ENCODE data around the gene ABHD13.
"Not testable (repeated sequence)": the region's sequence is repeated elsewhere in the genome, so short reads cannot be mapped to it uniquely, and the experiment has no call there.

ABHD13 gene

GRCh38 chr13:108223687-108224503, 5.7 kb downstream of the ABHD13 start:
- DNase-seq (ENCODE audit: low spot score): no peak

DNA sequence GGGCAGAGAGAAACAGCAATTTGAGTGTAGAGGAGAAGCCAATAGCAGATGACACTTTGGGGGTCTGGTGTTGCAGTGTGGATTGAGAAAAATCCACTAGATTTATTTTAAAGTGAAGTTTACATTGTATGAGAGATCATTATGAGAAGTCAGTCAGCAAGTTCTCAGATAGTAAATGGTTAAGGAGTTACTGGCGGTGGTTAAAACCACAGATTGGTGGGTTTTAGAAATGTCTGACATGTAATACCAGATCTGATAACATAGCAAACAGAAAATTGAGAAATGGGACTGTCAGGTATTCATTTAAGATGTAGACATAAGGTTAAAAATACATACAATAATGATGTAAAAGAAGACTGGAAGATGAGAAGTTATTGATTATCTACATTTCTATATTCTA, 7.2 kb downstream of the ABHD13 start:
- DNase-seq (ENCODE audit: low spot score): no peak

DNA sequence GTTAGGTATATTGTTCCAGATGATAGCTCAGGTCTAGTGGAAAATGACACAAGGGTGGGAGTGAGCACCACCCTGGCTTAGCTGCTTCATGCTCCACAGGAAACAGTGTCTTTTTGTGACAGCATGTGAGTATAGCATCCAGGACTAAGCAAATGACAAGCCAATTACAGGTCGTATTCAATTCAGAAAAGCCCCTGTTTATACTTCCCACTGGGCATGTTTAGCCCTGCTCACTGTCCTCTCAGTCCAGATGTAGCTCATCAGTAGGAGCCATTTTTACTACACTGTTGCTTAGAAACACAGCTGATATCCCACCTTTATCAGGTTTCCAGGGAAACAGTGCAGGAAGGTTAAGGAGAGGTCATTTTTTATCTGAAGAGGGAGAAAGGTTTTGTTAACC, 8.0 kb downstream of the ABHD13 start:
- no peak for DNase-seq (ENCODE audit: low spot score)

DNA sequence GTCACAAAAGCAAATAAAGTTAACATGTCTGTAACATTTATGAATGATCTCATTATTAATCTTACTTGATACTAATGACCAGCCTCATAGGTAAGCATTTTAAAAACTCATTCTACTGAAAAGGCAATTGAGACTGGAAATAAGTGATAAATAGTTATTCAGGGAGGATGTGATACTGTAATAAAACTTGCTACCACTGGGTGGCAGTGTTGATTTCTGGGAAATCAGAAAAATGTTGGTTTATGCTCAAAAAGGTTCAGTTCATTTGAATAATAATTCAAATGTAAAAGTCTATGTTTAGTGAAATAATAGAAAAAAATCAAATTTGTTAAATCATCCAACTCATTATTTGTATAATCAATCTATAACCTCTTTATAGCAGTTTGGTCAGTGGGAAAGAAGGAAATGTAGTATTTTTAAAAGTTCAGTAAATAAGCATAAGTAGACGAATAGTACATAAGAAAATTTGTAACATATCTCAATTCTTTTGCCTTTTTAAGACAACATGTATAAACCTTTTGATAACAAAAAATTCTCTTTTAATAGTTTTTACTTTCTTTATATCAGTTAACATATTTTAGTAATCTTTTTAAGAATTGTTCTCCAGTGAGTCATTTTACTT, 9.6 kb downstream of the ABHD13 start:
- no peak for DNase-seq (ENCODE audit: low spot score)

DNA sequence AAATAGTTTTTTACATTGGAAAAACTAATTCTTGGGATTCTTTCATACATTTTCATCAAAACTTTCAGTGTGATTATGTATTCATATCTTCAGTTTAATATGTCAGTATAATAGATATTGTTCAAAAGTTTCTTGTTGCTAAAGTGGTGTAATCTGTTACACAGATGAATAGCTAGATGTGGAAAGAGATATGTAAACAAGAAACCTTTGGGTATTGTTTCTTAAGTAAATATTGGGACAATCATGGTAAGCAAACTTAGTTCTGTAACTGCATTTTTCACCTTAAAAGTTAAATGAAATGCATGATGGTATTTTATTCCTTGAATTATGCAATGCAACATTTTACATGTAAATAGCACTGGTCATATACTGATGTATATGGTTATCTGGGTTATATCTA, 12.2 kb downstream of the ABHD13 start:
- DNase-seq (ENCODE audit: low spot score): no peak

DNA sequence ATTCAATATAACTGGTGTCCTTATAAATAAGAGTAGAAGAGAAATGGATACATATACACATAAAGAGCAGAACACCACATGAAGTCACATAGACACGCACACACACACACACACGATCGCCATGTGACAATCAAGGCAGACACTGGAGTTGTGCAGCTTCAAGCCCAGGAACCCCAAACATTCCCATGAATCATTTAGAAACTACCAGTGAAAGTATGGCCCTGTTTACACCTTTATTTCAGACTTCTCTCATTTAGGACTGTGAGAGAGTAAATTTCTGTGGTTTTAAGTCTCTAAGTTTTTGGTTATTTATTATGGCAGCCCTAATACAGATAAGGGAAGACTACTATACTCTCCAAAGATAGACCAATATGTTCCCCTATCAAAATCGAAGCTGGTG, 31.0 kb downstream of the ABHD13 start:
- DNase-seq (ENCODE audit: low spot score): no peak

DNA sequence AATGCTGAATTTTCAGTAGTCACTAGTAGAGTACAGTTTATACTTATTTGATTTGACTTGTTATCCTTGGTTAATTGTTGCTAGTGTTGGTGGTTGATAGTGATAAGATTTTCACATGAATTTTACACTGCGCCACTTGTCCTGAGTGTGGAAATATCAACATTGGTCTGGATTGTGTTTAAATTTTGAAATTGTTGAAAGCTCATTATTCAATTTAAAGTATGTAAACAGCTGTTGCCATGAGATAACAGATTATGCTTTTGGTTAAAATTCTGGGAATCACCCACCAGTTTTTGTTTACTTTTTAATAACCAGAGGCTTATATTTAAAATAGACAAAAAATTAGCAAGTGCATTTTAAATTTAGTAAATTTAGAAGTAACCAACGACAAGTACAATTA, 39.1 kb downstream of the ABHD13 start:
- DNase-seq (ENCODE audit: low spot score): no peak

DNA sequence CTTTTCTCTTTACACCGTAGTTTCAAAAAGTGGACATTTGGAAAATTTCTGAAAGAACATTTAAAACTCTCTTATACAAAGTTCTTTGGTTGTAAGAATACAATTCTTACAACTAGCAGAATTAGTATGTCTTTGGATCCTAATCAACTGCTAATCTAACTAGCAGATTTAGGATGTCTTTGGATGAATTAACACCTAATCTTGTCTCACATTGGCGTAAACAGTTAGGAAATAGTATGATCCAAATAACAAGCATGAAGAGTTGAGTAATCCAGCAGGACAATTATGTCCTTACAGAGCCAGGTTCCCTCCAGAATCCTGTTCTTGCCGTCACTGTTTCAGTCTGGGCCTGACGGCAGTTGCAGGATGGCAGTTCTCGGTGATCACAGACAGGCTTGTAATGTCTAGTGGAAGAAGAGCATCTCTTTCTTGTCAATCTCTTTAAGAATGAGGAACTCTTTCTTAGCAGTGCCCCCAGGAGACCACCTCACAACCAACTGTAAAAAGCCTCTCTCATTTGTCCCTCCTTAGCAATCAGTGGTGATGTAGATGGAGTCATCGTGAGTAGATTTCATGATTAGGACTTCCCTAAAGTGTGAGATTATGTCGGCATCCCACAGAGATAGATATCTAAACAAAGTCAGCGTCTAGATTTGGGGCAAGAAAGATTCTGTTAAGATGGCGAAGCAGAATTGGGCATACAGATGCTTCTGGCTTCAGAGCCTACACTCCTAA, 45.6 kb downstream of the ABHD13 start:
- no peak for DNase-seq (ENCODE audit: low spot score)

- DNase-seq (ENCODE audit: low spot score): no peak
Observed at GRCh38 chr13:108266321-108266990, 48.3 kb downstream of the ABHD13 start.

DNA sequence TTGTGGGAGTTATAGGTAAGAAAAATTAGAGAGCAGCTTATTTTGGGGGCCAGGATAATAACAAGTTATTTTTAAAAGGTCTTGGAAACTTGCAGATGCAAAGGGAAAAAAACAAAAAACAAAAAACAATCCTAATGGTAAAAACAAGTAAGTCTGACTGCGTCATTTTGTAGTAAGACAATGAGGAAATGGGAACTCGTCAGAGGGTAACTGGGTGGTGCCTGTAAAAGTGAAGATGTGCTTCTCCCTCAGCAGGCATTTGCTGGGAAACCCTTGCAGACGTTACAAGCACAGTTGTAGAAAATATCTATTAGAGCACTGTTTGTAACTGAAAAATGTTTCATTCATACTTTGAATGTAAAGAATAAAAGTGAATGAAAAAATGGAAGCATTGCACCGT, 49.2 kb downstream of the ABHD13 start:
- DNase-seq (ENCODE audit: low spot score): no peak

DNA sequence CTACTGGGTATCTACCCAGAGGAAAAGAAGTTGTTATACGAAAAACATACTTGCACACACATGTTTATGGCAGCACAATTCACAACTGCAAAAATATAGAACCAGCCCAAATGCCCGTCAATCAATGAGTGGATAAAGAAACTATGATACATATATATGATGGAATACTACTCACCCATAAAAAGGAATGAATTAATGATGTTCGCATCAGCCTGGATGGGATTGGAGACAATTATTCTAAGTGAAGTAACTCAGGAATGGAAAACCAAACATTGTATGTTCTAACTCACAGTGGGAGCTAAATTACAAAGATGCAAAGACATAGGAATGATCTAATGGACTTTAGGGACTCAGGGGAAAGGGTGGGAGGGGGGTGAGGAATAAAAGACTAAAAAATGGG, 49.7 kb downstream of the ABHD13 start:
- DNase-seq (ENCODE audit: low spot score): not testable (repeated sequence)

- no peak for DNase-seq (ENCODE audit: low spot score)
Observed at GRCh38 chr13:108268466-108269112, 50.4 kb downstream of the ABHD13 start.

DNA sequence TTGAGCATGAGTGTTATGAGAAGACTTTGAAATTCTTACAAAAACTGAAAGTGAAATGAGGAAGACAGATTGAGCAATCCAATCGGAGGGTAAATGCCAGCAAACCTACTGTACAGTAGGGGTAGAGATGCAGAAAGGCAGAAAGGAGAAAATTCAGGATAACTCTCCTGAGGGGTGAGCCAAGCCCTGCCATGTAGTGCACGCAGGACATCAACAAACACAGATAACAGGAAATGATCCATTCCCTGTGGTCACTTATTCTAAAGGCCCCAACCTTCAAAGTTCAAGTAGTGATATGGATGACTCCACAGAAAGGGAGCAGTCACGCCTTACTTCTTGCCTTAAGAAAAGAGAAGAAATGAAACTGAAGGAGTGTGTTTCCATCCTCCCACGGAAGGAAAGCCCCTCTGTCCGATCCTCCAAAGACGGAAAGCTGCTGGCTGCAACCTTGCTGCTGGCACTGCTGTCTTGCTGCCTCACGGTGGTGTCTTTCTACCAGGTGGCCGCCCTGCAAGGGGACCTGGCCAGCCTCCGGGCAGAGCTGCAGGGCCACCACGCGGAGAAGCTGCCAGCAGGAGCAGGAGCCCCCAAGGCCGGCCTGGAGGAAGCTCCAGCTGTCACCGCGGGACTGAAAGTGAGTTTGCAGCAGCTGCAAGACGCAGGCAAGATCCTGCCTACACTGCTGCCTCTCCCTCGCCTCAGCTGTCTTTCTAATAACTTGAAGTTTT, 51.6 kb downstream of the ABHD13 start, which contains the start of gene TNFSF13B:
TSS of gene TNFSF13B (plus strand) at position 118 of the 728 bp plus-strand sequence. CDS start at position 296, 178 bp downstream.
- peak; percentile 72 for DNase-seq (ENCODE audit: low spot score)

- no peak for DNase-seq (ENCODE audit: low spot score)
Observed at GRCh38 chr13:108270442-108270841, 52.2 kb downstream of the ABHD13 start.

- no peak for DNase-seq (ENCODE audit: low spot score)
Observed at GRCh38 chr13:108272333-108272732, 54.1 kb downstream of the ABHD13 start.

- DNase-seq (ENCODE audit: low spot score): no peak
Observed at GRCh38 chr13:108273429-108274118, 55.4 kb downstream of the ABHD13 start.

DNA sequence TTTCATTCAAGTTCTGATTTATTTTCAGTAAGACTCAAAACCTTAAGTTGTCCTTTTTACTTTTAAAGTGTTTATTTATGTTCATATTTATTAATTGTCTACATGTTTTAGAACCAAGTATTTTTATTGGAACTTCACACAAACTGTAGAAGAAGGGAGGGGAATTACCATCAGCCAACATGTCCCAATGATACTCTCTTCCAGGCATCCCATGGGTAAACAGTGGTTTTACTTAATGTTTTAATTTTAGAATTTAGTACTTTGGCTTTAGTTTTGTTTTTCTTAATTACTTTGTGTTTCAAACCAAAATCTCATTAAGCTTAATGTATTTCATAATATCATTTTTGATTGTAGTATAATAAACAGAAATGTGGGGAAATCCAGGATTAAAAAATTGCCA, 56.5 kb downstream of the ABHD13 start:
- DNase-seq (ENCODE audit: low spot score): no peak

DNA sequence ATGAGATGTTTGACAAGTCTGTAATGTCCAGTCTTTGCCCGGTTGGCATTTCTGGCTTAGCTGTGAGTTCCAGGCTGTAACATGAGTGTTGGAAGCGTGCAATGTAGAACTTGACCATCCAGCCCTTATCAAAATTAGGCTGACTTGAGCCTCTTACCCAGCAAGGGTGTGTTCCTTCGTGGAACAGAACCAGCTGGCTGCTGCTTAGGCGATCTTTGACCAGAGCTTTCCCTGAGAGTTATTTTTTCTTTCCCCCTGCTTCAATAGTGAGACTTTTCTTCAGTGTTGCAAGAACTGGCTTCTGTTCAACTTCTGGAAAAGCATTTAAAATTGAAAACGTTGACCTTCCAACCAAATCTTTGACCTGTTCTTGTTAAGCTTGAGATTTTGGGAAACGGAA, 57.9 kb downstream of the ABHD13 start:
- DNase-seq (ENCODE audit: low spot score): no peak

GRCh38 chr13:108278466-108278865, 60.3 kb downstream of the ABHD13 start:
- no peak for DNase-seq (ENCODE audit: low spot score)

- no peak for DNase-seq (ENCODE audit: low spot score)
Observed at GRCh38 chr13:108281901-108282300, 63.7 kb downstream of the ABHD13 start.

GRCh38 chr13:108283110-108283509, 64.9 kb downstream of the ABHD13 start:
- DNase-seq (ENCODE audit: low spot score): no peak

Measured in ecto neural progenitor cell (in vitro differentiated cells).